Muscle layer of duodenum (tissue), 2 donors: ENCODE data around the gene CD40.
"Not testable (repeated sequence)": the region's sequence is repeated elsewhere in the genome, so short reads cannot be mapped to it uniquely, and the experiment has no call there.

Experiments
- H3K27ac ChIP-seq: one replicate; pipeline ENCODE4 v1.7.0; 2013; ENCODE audit warnings: mild to moderate bottlenecking, low read length
- H3K27me3 ChIP-seq: one replicate; pipeline ENCODE4 v1.7.0; 2013; ENCODE audit warnings: low read depth, mild to moderate bottlenecking, control low read depth, low read length
- H3K36me3 ChIP-seq, 2 donors: one replicate each; pipeline ENCODE4 v1.7.0; 2013; ENCODE audit warnings: low read length in 2 of 2, control low read depth in 1 of 2, mild to moderate bottlenecking in 1 of 2; ENCODE audit not compliant: insufficient read depth in 2 of 2, control insufficient read depth in 1 of 2
- H3K4me1 ChIP-seq, 2 donors: one replicate each; pipeline ENCODE4 v1.7.0; 2013; ENCODE audit warnings: low read length in 2 of 2, mild to moderate bottlenecking in 2 of 2, control low read depth in 1 of 2, moderate library complexity in 1 of 2; ENCODE audit not compliant: insufficient read depth in 2 of 2, control insufficient read depth in 1 of 2
- H3K4me3 ChIP-seq, 2 donors: one replicate each; pipeline ENCODE4 v1.7.0; 2013; ENCODE audit warnings: low read length in 2 of 2, low read depth in 1 of 2, mild to moderate bottlenecking in 1 of 2
- H3K9me3 ChIP-seq, 2 donors: one replicate each; pipeline ENCODE4 v1.7.0; 2013; ENCODE audit warnings: low read length in 2 of 2, control low read depth in 1 of 2, mild to moderate bottlenecking in 1 of 2; ENCODE audit not compliant: control insufficient read depth in 1 of 2
- donor health status: healthy.

The CD40 gene

DNA sequence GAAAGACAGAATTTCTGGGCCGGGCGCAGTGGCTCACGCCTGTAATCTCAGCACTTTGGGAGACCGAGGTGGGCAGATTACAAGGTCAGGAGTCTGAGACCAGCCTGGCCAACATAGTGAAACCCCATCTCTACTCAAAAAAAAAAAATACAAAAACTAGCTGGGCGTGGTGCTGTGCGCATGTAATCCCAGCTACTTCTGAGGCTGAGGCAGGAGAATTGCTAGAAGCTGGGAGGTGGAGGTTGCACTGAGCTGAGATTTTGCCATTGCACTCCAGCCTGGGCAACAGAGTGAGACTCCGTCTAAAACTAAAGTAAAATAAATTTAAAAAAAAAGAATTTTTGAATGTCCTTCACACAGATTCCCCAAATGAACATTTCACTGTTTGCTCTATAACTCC lies 17.7 kb upstream of the CD40 start:
- not testable (repeated sequence) for H3K27ac ChIP-seq, H3K4me3 ChIP-seq, H3K9me3 ChIP-seq, H3K4me1 ChIP-seq, H3K36me3 ChIP-seq
- H3K27me3 ChIP-seq = peaks cover 16% of the 10 kb centered on the region

DNA sequence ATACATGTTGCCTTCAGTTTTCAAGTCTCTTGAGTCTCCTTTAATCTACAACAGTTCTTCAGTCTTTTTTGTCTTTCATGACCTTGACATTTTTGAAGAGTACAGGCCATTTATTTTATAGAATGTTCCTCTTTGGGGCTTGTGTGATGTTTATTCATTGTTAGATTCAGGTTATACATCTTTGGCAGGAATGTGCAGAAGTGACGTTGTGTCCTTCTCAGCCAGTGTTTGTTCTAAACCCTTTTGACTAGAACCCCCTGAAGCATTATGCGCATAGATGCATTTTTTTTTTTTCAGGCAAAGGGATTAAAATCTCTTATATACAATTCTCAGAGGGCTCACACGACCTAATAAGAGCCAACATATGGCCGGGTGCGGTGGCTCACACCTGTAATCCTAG lies 17.1 kb upstream of the CD40 start:
- H3K27me3 ChIP-seq = peaks cover 16% of the 10 kb centered on the region
- no peaks in the 10 kb centered on the region for H3K36me3 ChIP-seq
- peaks cover 0 to 4% of the 10 kb centered on the region in 2 donors for H3K4me1 ChIP-seq

DNA sequence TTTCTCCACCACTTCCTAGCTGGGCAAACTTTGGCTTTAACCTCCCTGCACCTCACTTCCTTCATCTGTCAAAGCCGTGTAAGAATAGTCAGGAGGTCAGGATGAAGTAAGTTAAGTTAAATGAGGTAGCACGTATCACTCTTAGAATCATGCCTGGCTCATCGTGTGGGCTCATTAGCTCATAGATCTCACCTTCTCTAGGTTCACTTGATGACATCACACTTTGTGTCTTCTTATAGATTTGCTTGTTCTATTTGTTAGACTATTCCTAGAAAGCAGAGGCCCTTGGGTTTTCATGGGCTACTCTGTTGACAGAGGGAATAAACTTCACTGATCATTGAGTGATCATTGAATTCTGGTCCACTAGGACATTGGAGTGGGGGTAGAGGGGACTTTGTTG lies 16.2 kb upstream of the CD40 start:
- Histone ChIP-seq H3K9me3 (peaks cover 0 to 3% of the 10 kb centered on the region in 2 donors), H3K4me3 (no peak overlapping the region), H3K27ac (no peak overlapping the region), H3K36me3 (no peaks in the 10 kb centered on the region), H3K4me1 (peaks cover 0 to 4% of the 10 kb centered on the region in 2 donors), H3K27me3 (peaks cover 16% of the 10 kb centered on the region)

More for the DNA sequence above, 17.1 kb upstream of the CD40 start:
- Histone ChIP-seq H3K27ac (no peak overlapping the region), H3K4me3 (no peak overlapping the region), H3K9me3 (peaks cover 0 to 3% of the 10 kb centered on the region in 2 donors)

DNA sequence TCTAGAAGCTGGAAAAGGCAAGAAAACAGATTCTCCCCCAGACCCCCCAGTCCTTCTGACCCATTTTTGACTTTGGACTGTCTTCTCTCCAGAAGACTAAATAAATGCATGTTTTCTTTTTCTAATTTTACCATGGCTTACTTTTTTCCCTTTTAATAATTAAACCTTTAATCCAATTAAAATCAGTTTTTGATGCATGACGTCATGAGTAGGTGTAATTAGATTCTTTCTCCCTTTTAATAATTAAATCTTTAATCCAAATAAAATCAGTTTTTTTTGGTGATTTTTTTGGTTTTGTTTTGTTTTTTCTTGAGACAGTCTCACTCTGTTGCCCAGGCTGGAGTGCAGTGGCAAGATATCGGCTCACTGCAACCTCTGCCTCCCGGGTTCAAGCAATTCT lies 15.2 kb upstream of the CD40 start:
- H3K4me1 ChIP-seq = peaks cover 0 to 4% of the 10 kb centered on the region in 2 donors
- no peak overlapping the region for H3K4me3 ChIP-seq
- no peak overlapping the region for H3K27ac ChIP-seq
- H3K27me3 ChIP-seq = peaks cover 16% of the 10 kb centered on the region
- no peaks in the 10 kb centered on the region for H3K36me3 ChIP-seq
- peaks cover 0 to 3% of the 10 kb centered on the region in 2 donors for H3K9me3 ChIP-seq

DNA sequence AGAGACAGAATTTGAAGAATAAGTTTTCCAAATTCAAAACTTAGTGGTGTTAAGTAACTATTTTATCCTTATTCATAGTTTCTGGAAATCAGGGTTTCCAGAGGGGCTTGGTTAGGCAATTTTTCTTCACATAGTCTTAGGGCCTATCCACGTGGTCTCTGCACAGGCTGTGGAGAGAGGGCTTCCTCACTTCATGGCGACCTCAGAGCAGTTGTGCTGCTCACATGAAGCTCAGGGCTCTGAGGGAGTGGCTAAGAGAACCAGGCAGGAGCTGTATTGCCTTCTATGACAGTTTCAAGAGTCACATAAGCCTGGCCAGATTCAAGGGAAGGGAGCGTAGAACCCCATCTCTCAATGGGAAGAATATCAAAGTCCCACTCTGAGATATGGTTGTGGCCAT lies 13.9 kb upstream of the CD40 start:
- peaks cover 0 to 4% of the 10 kb centered on the region in 2 donors for H3K4me1 ChIP-seq
- no peaks in the 10 kb centered on the region for H3K36me3 ChIP-seq
- H3K27ac ChIP-seq = no peak overlapping the region
- H3K27me3 ChIP-seq = peaks cover 10% of the 10 kb centered on the region
- H3K4me3 ChIP-seq = no peak overlapping the region
- peaks cover 0 to 3% of the 10 kb centered on the region in 2 donors for H3K9me3 ChIP-seq

DNA sequence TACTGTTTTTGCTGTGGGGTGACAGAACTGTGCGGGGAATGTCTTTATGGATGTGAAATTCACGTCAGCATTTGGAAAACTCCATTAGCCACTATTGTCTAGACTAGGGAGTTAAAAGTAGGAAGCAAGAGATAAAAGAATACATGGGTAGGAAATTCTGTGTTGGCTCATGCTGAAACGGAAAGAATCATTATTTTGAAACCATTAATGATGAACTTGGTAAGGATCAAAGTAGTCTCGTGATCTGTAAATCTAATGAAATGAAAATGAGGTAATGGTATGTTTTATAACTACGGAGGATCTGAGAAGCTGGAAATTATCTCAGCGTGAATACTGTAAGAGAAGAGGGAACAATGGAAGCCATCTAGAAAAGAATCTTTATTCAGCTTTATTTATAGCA lies 11.1 kb upstream of the CD40 start:
- no peaks in the 10 kb centered on the region for H3K36me3 ChIP-seq
- no peaks in the 10 kb centered on the region for H3K4me1 ChIP-seq
- no peaks in the 10 kb centered on the region for H3K27me3 ChIP-seq
- peaks cover 0 to 3% of the 10 kb centered on the region in 2 donors for H3K9me3 ChIP-seq
- no peak overlapping the region for H3K4me3 ChIP-seq
- no peak overlapping the region for H3K27ac ChIP-seq

DNA sequence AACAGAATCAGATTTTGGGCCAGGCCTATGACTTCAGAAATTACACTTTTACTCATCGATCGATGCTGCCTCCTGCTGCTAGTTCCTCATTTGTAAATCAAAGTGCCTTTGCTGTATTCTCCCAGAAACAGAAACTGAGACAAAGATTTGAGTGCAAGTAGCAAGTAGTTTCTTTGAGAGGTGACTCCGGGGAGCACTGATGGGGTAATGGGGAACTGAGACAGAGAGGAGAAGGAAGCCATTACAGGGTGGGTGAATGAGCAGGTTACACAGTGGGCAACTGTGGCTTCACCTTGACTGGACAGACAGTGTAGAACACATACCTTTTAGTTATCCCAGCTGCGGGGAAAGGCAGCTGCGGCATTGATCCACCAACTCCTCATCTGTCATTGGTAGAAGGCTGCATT lies 9.7 kb upstream of the CD40 start:
- Histone ChIP-seq H3K4me1 (no peaks in the 10 kb centered on the region), H3K36me3 (no peaks in the 10 kb centered on the region), H3K9me3 (peaks cover 0 to 3% of the 10 kb centered on the region in 2 donors), H3K4me3 (no peak overlapping the region), H3K27me3 (no peaks in the 10 kb centered on the region), H3K27ac (no peak overlapping the region)

DNA sequence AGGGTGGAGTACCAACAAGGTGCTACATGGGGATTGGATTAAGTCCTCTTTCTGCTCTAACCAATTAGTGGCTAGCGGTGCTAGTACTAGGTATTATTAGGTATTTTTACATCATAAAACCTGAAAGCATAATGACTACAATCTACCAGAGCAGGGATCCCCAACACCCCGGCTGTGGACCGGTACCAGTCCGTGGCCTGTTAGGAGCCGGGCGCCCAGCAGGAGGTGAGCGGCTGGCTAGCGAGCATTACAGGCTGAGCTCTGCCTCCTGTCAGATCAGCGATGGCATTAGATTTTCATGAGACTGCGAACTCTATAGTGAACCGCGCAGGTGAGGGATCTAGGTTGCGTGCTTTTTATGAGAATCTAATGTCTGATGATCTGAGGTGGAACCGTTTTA lies 9.1 kb upstream of the CD40 start:
- H3K4me3 ChIP-seq = no peak overlapping the region

DNA sequence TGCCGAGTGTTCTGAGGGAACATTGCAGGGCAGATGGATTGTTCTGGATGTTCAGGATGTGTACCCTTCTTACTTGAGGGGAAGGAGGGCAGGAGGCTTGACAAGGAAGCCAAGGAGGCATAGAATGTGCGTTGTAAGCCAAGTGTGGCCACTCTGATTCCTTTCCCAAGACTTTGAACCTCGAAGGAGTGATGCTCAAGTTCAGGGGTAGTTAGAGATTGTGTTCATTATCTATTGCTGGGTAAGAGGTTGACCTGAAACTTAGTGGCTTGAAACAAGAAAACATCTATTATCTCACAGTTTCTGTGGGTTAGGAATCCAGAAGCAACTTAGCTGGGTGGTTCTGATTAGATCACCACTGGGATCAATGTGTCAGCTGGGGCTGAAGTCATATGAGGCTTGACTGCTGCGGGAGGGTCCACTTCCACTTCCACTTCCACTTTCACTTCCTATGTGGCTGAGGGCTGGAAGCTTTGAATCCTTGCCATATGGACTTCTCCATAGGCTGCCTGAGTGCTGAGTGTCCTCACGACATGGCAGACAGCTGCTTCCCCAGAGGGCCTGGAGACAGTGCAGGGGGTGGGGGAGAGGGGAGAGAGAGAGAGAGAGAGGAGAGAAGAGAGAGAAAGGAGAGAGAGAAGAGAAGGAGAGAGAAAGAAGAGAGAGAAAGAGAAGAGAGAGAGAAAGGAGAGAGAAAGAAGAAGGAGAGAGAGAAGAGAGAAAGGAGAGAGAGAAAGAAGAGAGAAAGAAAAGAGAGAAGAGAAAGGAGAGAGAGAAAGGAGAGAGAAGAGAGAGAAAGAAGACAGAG lies 6.9 kb upstream of the CD40 start:
- Histone ChIP-seq H3K4me3 (no peak overlapping the region), H3K9me3 (no peaks in the 10 kb centered on the region)

More for the DNA sequence above, 9.1 kb upstream of the CD40 start:
- H3K9me3 ChIP-seq = peaks cover 0 to 3% of the 10 kb centered on the region in 2 donors
- no peak overlapping the region for H3K27ac ChIP-seq
- no peaks in the 10 kb centered on the region for H3K27me3 ChIP-seq
- H3K4me1 ChIP-seq = no peaks in the 10 kb centered on the region
- no peaks in the 10 kb centered on the region for H3K36me3 ChIP-seq

DNA sequence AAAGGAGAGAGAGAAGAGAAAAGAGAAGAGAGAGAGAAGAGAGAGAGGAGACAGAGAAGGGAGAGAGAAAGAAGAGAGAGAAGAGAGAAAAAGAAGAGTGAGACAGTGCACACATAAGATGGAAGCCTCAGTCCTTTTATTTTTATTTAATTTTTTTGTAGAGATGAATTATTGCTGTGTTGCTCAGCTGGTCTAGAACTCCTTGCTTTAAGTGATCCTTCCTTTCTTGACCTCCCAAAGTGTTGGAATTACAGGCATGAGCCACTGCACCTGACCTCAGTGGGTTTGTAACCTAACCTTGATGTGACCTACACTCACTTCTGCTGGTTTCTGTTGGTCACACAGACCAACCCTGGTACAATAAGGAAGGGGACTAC lies 6.3 kb upstream of the CD40 start:
- Histone ChIP-seq H3K4me3 (no peak overlapping the region), H3K36me3 (no peaks in the 10 kb centered on the region), H3K27me3 (no peaks in the 10 kb centered on the region)

More for the DNA sequence above, 6.9 kb upstream of the CD40 start:
- no peaks in the 10 kb centered on the region for H3K27me3 ChIP-seq
- H3K27ac ChIP-seq = no peak overlapping the region
- no peaks in the 10 kb centered on the region for H3K36me3 ChIP-seq
- H3K4me1 ChIP-seq = no peaks in the 10 kb centered on the region

DNA sequence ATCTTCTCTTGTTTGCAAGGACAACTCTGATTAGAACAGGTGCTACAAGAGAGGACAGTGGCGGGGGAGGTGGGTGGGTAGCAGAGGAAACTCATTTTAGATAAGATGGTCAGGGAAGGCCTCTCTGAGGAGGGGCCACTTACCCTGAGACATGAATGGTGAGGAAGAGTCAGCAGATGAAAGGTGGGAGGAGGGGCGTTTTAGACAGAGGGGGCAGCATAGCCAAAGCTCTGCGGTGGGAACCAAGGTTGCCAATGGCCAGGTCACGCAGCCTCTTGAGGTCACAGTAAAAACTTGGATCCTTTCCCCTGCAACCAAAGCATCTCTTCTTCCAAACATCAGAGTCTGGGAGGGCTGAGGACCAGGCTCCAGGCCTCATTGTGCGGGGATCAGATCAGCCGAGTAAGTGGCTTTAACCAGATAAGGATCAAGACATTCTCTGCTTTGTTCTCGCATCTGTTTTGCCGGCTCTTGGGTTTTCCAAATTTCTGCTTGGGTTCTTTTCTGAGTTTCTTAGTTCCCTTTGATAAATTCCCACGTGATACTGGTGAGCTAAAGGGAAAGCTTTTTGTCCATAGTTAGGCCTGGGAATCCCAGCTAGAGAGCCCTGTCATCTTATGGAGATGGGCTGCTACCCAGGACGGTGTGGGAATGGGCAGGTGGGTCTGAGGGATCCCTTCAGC lies 5.5 kb upstream of the CD40 start:
- H3K4me3 ChIP-seq = no peak overlapping the region
- no peaks in the 10 kb centered on the region for H3K27me3 ChIP-seq

More for the DNA sequence above, 6.3 kb upstream of the CD40 start:
- H3K9me3 ChIP-seq = no peaks in the 10 kb centered on the region
- no peaks in the 10 kb centered on the region for H3K4me1 ChIP-seq
- H3K27ac ChIP-seq = no peak overlapping the region

More for the DNA sequence above, 5.5 kb upstream of the CD40 start:
- no peaks in the 10 kb centered on the region for H3K36me3 ChIP-seq
- H3K4me1 ChIP-seq = no peaks in the 10 kb centered on the region
- no peaks in the 10 kb centered on the region for H3K9me3 ChIP-seq
- H3K27ac ChIP-seq = no peak overlapping the region
